Measurements from ENCODE around the gene MEGF6. TPM values are rescaled to one million over a fixed set of nuclear protein-coding genes. Genes with fewer than 3 reads are reported as not detected.

The MEGF6 gene
- total and polyA plus RNA-seq, 2 of the 8 experiments (the other 6 are each of a cell fraction or from before 2014, with no cell fraction given) = 4.1 to 14.8 TPM

GRCh38 chr1:3465935-3466321 is 145.4 kb downstream of the MEGF6 start:
- H3K4me2 ChIP-seq (ENCODE audit: insufficient read depth in 1 of 2, low read depth in 2 of 2, low read length in 2 of 2) = no peak overlapping the region
- no peak overlapping the region for H3K56ac ChIP-seq (replicated peaks; ENCODE audit: insufficient read length, low read depth, low read length)
- no peak overlapping the region for H2BK120ac ChIP-seq (replicated peaks; ENCODE audit: low read depth, low read length)
- peaks cover 5% of the 10 kb centered on the region; the same call in 1 of the 2 replicates for H3K79me1 ChIP-seq (ENCODE audit: low read depth, low read length)
- no peak overlapping the region for H2BK15ac ChIP-seq (ENCODE audit: low read length)
- no peak overlapping the region for H3K14ac ChIP-seq (ENCODE audit: insufficient read length)
- no peak overlapping the region for H2BK5ac ChIP-seq (ENCODE audit: low read depth, low read length)
- H3K36me3 ChIP-seq (ENCODE audit: control insufficient read depth in 2 of 4, insufficient read depth in 4 of 4, low read length in 3 of 4) = peaks cover 0 to 4% (median 0%) of the 10 kb centered on the region in 4 experiments; a peak in 1 of 8 replicates
- no peak overlapping the region for H3K27ac ChIP-seq (ENCODE audit: low read depth, low read length)
- no peak overlapping the region for H3K4me3 ChIP-seq (ENCODE audit: extremely low read depth in 1 of 4, insufficient read depth in 2 of 4, low read depth in 3 of 4, low read length in 4 of 4)
- H2BK12ac ChIP-seq (ENCODE audit: low read depth, low read length) = no peak overlapping the region
- no peak overlapping the region for H3K9ac ChIP-seq (replicated peaks in 1 of 4; ENCODE audit: extremely low read depth in 1 of 4, low read depth in 3 of 4, low read length in 3 of 4)
- POLR2A ChIA-PET (ENCODE audit: partially characterized antibody) = no interaction called here
- H2AFZ ChIP-seq (ENCODE audit: low read length) = no peak overlapping the region
- no peak for FAIRE-seq
- H3K79me2 ChIP-seq (ENCODE audit: control insufficient read depth in 1 of 2, insufficient read depth in 2 of 2, low read length in 2 of 2) = no peaks in the 10 kb centered on the region
- H2AK5ac ChIP-seq (ENCODE audit: low read depth, low read length) = no peak overlapping the region
- H4K8ac ChIP-seq (ENCODE audit: extremely low read depth, insufficient read depth, low read length) = no peak overlapping the region
- H3K9me3 ChIP-seq (ENCODE audit: insufficient read depth in 2 of 2, low read depth in 1 of 2, low read length in 1 of 2) = no peaks in the 10 kb centered on the region
- H3K23me2 ChIP-seq (ENCODE audit: low read depth, low read length) = peaks cover 4% of the 10 kb centered on the region; the same call in 1 of the 2 replicates
- no peak overlapping the region for H3K4ac ChIP-seq (replicated peaks; ENCODE audit: insufficient read length, low read depth, low read length)
- H4K20me1 ChIP-seq (replicated peaks in 1 of 2; ENCODE audit: control insufficient read depth in 1 of 2, insufficient read depth in 2 of 2, low read length in 2 of 2) = peaks cover 0 to 14% of the 10 kb centered on the region in 2 experiments
- CTCF ChIA-PET (ENCODE audit: partially characterized antibody) = interaction anchor here (1.0 to 1.8 kb wide), 2 partner anchors 53 to 1110 kb away, joined by 3 read pairs; no protein-coding TSS in a partner anchor
- no peak overlapping the region for H2BK20ac ChIP-seq (ENCODE audit: low read length)
- H3K27me3 ChIP-seq (replicated peaks in 1 of 4; ENCODE audit: control insufficient read depth in 3 of 4, extremely low read depth in 1 of 4, insufficient read depth in 3 of 4, low read length in 3 of 4) = no peaks in the 10 kb centered on the region
- WGBS, 2 experiments (ENCODE audit: extremely low coverage in 1 of 2, insufficient coverage in 1 of 2, insufficient read length in 1 of 2, insufficient replicate concordance in 2 of 2, low coverage in 1 of 2, low lambda C conversion rate in 2 of 2, missing lambda C conversion rate in 1 of 2) = 87% methylated on average over 17 of the region's 17 CpGs; no CpG with 5 or more reads in 1 of the 2 experiments
- no peak overlapping the region; the same call in 1 of the 2 replicates for H3K18ac ChIP-seq (ENCODE audit: extremely low read depth, low read length)
- no peak for DNase-seq (ENCODE audit: low read depth in 1 of 2, low spot score in 2 of 2)
- H3K4me1 ChIP-seq (replicated peaks in 1 of 4; ENCODE audit: control insufficient read depth in 3 of 4, insufficient read depth in 4 of 4, low read length in 3 of 4) = peaks cover 0 to 9% (median 6%) of the 10 kb centered on the region in 4 experiments; a peak in 6 of 7 replicates
- no peak overlapping the region for H4K91ac ChIP-seq (replicated peaks; ENCODE audit: insufficient read length, low read length)
- no peak overlapping the region for H3K23ac ChIP-seq (ENCODE audit: insufficient read length)
- H4K5ac ChIP-seq (ENCODE audit: insufficient read length, low read depth, low read length) = no peak overlapping the region
- TF ChIP-seq BACH1 (IDR thresholded peaks at IDR 0.05; ENCODE audit: low read length) (no peak), EP300 (IDR thresholded peaks at IDR 0.05; ENCODE audit: borderline replicate concordance in 1 of 2, low read depth in 2 of 2, low read length in 2 of 2) (no peak), SP4 (IDR thresholded peaks at IDR 0.05; ENCODE audit: low read length) (no peak), CHD2 (IDR thresholded peaks at IDR 0.05; ENCODE audit: low read length) (no peak), RNF2 (IDR thresholded peaks at IDR 0.05; ENCODE audit: borderline replicate concordance, low read depth, low read length, missing control alignments, poor library complexity, severe bottlenecking) (no peak), PHF8 (conservative IDR thresholded peaks at IDR 0.05; ENCODE audit: low read depth, low read length) (no peak), KDM4A (IDR thresholded peaks at IDR 0.05; ENCODE audit: low read depth, low read length, severe bottlenecking) (no peak), HDAC2 (IDR thresholded peaks at IDR 0.05; ENCODE audit: borderline replicate concordance in 1 of 2, low read depth in 2 of 2, low read length in 2 of 2) (no peak), RXRA (IDR thresholded peaks at IDR 0.05; ENCODE audit: insufficient read depth, low read depth, low read length) (no peak), CBX8 (IDR thresholded peaks at IDR 0.05; ENCODE audit: borderline replicate concordance, low read depth, low read length) (no peak), JUN (IDR thresholded peaks at IDR 0.05; ENCODE audit: low read depth, low read length) (no peak), RFX5 (IDR thresholded peaks at IDR 0.05; ENCODE audit: borderline replicate concordance, low read depth, low read length) (no peak), POU5F1 (IDR thresholded peaks at IDR 0.05; ENCODE audit: low read depth, low read length) (no peak)

Measured in H1 (cell line).